Naive thymus-derived CD8-positive, alpha-beta T cell (primary cell): ENCODE data around the gene BEND7. TPM values are rescaled to one million over a fixed set of nuclear protein-coding genes. Genes with fewer than 3 reads are reported as not detected.

Experiments used
- ATAC-seq, 2 donors: fragments of 150-1000 bp; cut with Tn5 transposase in 1 of 2; sonication (Bioruptor Pico), chemical (Tn5 transposase) in 1 of 2; 1 replicate in 1 of 2; 2 replicates in 1 of 2; pipeline ENCODE4 v1.10.0; 2021; ENCODE audit warnings: mild to moderate bottlenecking in 2 of 2, moderate library complexity in 2 of 2
- POLR2A ChIA-PET: fragments of 350-600 bp; sonication (Branson Sonifier 250); formaldehyde crosslinking; loops from one replicate; lab custom pipeline; 2021; ENCODE audit warnings: antibody characterized with exemption; lab: Charles Lee
- DNase-seq, 10 donors: peaks; one replicate each; pipeline versions ENCODE4 v3.0.0 to v3.0.0-alpha.2; 2020 to 2022
- H3K27ac Mint-ChIP-seq, 10 donors: one replicate each; pipeline ENCODE4 v1.8.0; 2020 to 2022; ENCODE audit warnings: mild to moderate bottlenecking in 10 of 10, mixed read lengths in 10 of 10, moderate library complexity in 4 of 10, inconsistent platforms in 1 of 10
- H3K27me3 Mint-ChIP-seq, 5 donors: one replicate each; pipeline ENCODE4 v1.8.0; 2021 to 2022; ENCODE audit warnings: mixed read lengths in 5 of 5
- H3K36me3 Mint-ChIP-seq, 3 donors: one replicate each; pipeline ENCODE4 v1.8.0; 2020 to 2022; ENCODE audit warnings: mixed read lengths in 3 of 3, mild to moderate bottlenecking in 2 of 3, inconsistent platforms in 1 of 3
- H3K4me1 Mint-ChIP-seq, 4 donors: one replicate each; pipeline ENCODE4 v1.8.0; 2021 to 2022; ENCODE audit warnings: mixed read lengths in 4 of 4
- H3K4me3 Mint-ChIP-seq, 10 donors: one replicate each; pipeline ENCODE4 v1.8.0; 2020 to 2022; ENCODE audit warnings: mild to moderate bottlenecking in 10 of 10, mixed read lengths in 10 of 10, moderate library complexity in 6 of 10, inconsistent platforms in 1 of 10
- H3K9me3 Mint-ChIP-seq, 9 donors: one replicate each; pipeline ENCODE4 v1.8.0; 2020 to 2022; ENCODE audit warnings: mixed read lengths in 9 of 9, mild to moderate bottlenecking in 3 of 9, inconsistent platforms in 1 of 9, moderate library complexity in 1 of 9
- polyA plus RNA-seq, 3 donors: library from polyadenylated mRNA; unstranded; fragments of 300-500 nt; fragmentation: Illumina TruSeq; gene quantifications; one replicate each; pipeline ENCODE4 v1.2.3, GENCODE V29; 2021
- total RNA-seq, 8 experiments: library from RNA in 2 of 8; stranded (reverse) in 2 of 8; gene quantifications; one replicate each; pipeline ENCODE4 v1.2.3 and lab custom pipeline; 2021 to 2026

BEND7 gene
- total and polyA plus RNA-seq, 5 experiments from 2014 or later, result not detected

- H3K4me1 Mint-ChIP-seq, result no peaks in the 10 kb centered on the region
- H3K27me3 Mint-ChIP-seq, result peaks cover 31 to 88% (median 49%) of the 10 kb centered on the region in 5 donors
- H3K4me3 Mint-ChIP-seq, result no peak overlapping the region
- peak; percentile 42 to 49 for ATAC-seq
- peaks cover 0 to 4% (median 0%) of the 10 kb centered on the region in 3 donors for H3K36me3 Mint-ChIP-seq
- no peak overlapping the region for H3K27ac Mint-ChIP-seq
- peaks cover 0 to 5% (median 0%) of the 10 kb centered on the region in 9 donors for H3K9me3 Mint-ChIP-seq
- POLR2A ChIA-PET, result no interaction called here
- peak in 1 of 10 donors; percentile 11 for DNase-seq
These were observed 8.0 kb upstream of the BEND7 start for GRCh38 chr10:13536674-13537366.

- POLR2A ChIA-PET, result no interaction called here
- H3K4me1 Mint-ChIP-seq, result no peaks in the 10 kb centered on the region
- DNase-seq, result no peak
- no peak overlapping the region for H3K4me3 Mint-ChIP-seq
- peaks cover 0 to 4% (median 0%) of the 10 kb centered on the region in 3 donors for H3K36me3 Mint-ChIP-seq
- no peak for ATAC-seq
- H3K9me3 Mint-ChIP-seq, result peaks cover 0 to 5% (median 0%) of the 10 kb centered on the region in 9 donors
- H3K27ac Mint-ChIP-seq, result no peak overlapping the region
- peaks cover 31 to 83% (median 51%) of the 10 kb centered on the region in 5 donors for H3K27me3 Mint-ChIP-seq
These were observed 6.5 kb upstream of the BEND7 start for GRCh38 chr10:13535346-13535745.

DNA sequence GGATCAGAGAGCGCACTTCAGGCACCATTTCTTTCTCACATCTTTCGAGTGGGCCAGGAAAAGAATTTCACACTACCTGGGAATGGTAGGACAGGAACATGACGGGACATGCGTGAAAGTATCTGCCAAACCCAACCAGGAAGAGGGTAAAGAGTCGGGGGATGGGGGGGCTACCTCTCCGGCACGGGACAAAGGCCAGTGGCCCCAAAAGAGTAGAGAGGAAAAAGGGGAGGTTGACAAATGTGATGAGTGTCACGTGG, 830 bp upstream of the BEND7 start:
- H3K4me1 Mint-ChIP-seq, result peaks cover 6 to 14% (median 8%) of the 10 kb centered on the region in 4 donors
- H3K9me3 Mint-ChIP-seq, result no peaks in the 10 kb centered on the region
- H3K36me3 Mint-ChIP-seq, result peaks cover 0 to 6% (median 0%) of the 10 kb centered on the region in 3 donors
- H3K27me3 Mint-ChIP-seq, result peaks cover 36 to 83% (median 49%) of the 10 kb centered on the region in 5 donors
- POLR2A ChIA-PET, result no interaction called here
- H3K27ac Mint-ChIP-seq, result peak overlapping the region in 1 of 10 donors; percentile 5
- H3K4me3 Mint-ChIP-seq, result peak overlapping the region; percentile 56 to 81 (median 67)
- ATAC-seq (no peak), DNase-seq (no peak)

GRCh38 chr10:13528123-13528874, 515 bp downstream of the BEND7 start:
- peak overlapping the region; percentile 61 to 82 (median 77) for H3K4me3 Mint-ChIP-seq
- peaks cover 0 to 6% (median 0%) of the 10 kb centered on the region in 3 donors for H3K36me3 Mint-ChIP-seq
- H3K27ac Mint-ChIP-seq, result no peak overlapping the region
- POLR2A ChIA-PET, result interaction anchor here (0.6 kb wide), 1 partner anchor 83 kb away, joined by 4 read pairs; no protein-coding TSS in a partner anchor
- peaks cover 6 to 14% (median 8%) of the 10 kb centered on the region in 4 donors for H3K4me1 Mint-ChIP-seq
- DNase-seq (no peak), ATAC-seq (peak; percentile 27 to 55)
- peaks cover 36 to 83% (median 57%) of the 10 kb centered on the region in 5 donors for H3K27me3 Mint-ChIP-seq
- H3K9me3 Mint-ChIP-seq, result no peaks in the 10 kb centered on the region

DNA sequence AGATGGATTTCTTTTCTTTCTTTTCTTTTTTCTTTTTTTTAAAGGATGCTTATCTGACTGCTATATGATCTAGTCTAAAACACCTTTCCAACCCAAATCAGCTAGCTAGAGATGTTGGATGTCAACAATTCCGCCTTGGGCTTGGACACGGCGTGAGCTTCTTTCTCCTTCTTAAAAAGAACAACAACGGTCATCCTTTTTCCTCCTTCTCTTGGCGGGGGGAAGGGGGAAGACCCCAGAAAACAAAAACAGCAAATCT, 1.0 kb downstream of the BEND7 start:
- no peak overlapping the region for H3K27ac Mint-ChIP-seq
- H3K27me3 Mint-ChIP-seq, result peaks cover 41 to 83% (median 58%) of the 10 kb centered on the region in 5 donors
- ATAC-seq, result no peak
- POLR2A ChIA-PET, result interaction anchor here (0.6 kb wide), 1 partner anchor 83 kb away, joined by 4 read pairs; no protein-coding TSS in a partner anchor
- H3K4me3 Mint-ChIP-seq, result peak overlapping the region; percentile 61 to 82 (median 77)
- DNase-seq, result no peak
- no peaks in the 10 kb centered on the region for H3K9me3 Mint-ChIP-seq
- H3K4me1 Mint-ChIP-seq, result peaks cover 6 to 14% (median 8%) of the 10 kb centered on the region in 4 donors
- H3K36me3 Mint-ChIP-seq, result peaks cover 0 to 6% (median 0%) of the 10 kb centered on the region in 3 donors

GRCh38 chr10:13526948-13527863, 1.6 kb downstream of the BEND7 start:
- Mint-ChIP-seq H3K4me3 (peak overlapping the region; percentile 61 to 82 (median 77)), H3K4me1 (peaks cover 6 to 14% (median 8%) of the 10 kb centered on the region in 4 donors), H3K9me3 (no peaks in the 10 kb centered on the region), H3K27ac (peak overlapping the region in 1 of 10 donors; percentile 9), H3K36me3 (peaks cover 0 to 6% (median 0%) of the 10 kb centered on the region in 3 donors), H3K27me3 (peaks cover 42 to 83% (median 63%) of the 10 kb centered on the region in 5 donors)
- DNase-seq, result no peak
- POLR2A ChIA-PET, result interaction anchor here (0.6 kb wide), 1 partner anchor 84 kb away, joined by 4 read pairs; no protein-coding TSS in a partner anchor
- ATAC-seq, result no peak

GRCh38 chr10:13525663-13526062, 3.2 kb downstream of the BEND7 start:
- H3K27me3 Mint-ChIP-seq, result peaks cover 40 to 86% (median 58%) of the 10 kb centered on the region in 5 donors
- H3K9me3 Mint-ChIP-seq, result no peaks in the 10 kb centered on the region
- H3K4me1 Mint-ChIP-seq, result peaks cover 6 to 14% (median 8%) of the 10 kb centered on the region in 4 donors
- H3K4me3 Mint-ChIP-seq, result no peak overlapping the region
- DNase-seq, result no peak
- peaks cover 0 to 6% (median 0%) of the 10 kb centered on the region in 3 donors for H3K36me3 Mint-ChIP-seq
- no peak for ATAC-seq
- POLR2A ChIA-PET, result no interaction called here
- H3K27ac Mint-ChIP-seq, result no peak overlapping the region

- Mint-ChIP-seq H3K4me1 (no peaks in the 10 kb centered on the region), H3K4me3 (no peak overlapping the region), H3K27ac (peak overlapping the region in 1 of 10 donors; percentile 60), H3K36me3 (no peaks in the 10 kb centered on the region), H3K9me3 (no peaks in the 10 kb centered on the region), H3K27me3 (peaks cover 32 to 79% (median 45%) of the 10 kb centered on the region in 5 donors)
- POLR2A ChIA-PET, result no interaction called here
- ATAC-seq (no peak), DNase-seq (no peak)
These were observed 7.8 kb downstream of the BEND7 start for GRCh38 chr10:13521026-13521425.

- Mint-ChIP-seq H3K4me1 (no peaks in the 10 kb centered on the region), H3K9me3 (no peaks in the 10 kb centered on the region), H3K27ac (no peak overlapping the region), H3K4me3 (no peak overlapping the region), H3K27me3 (peaks cover 28 to 77% (median 45%) of the 10 kb centered on the region in 5 donors), H3K36me3 (no peaks in the 10 kb centered on the region)
- POLR2A ChIA-PET, result no interaction called here
- DNase-seq (no peak), ATAC-seq (no peak)
These were observed 8.6 kb downstream of the BEND7 start for GRCh38 chr10:13520194-13520593.

DNA sequence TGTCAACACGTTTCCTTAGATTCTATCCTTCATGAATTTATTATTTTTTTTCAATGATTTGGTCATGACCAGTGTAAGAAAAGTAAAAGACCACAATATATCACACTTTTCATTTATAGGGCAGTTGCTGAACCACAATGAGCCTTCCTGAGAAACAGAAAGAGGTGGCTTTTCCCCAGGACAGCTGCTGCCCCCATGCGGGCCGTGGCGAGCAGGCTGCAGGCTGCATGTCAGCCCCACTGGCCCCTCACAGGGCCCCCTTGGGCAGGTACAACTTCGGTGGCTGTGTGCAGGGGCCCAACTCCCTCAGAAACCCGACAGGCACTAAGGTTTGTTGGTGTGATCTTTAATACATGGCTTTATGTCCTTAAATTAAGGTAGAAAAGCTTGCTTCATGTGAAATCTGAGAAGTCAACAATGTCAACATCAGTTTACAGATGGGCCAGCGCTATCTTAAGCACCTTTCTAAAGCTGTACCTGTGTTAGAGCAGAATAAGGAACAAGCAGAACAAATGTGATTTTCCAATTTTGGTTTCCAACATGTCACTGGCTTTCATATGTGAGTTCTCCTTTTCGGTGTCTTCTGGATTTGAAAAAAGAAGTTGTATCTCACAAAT, 10.6 kb downstream of the BEND7 start:
- ATAC-seq (no peak), DNase-seq (no peak)
- POLR2A ChIA-PET, result no interaction called here
- H3K27me3 Mint-ChIP-seq, result peaks cover 16 to 71% (median 33%) of the 10 kb centered on the region in 5 donors
- H3K36me3 Mint-ChIP-seq, result no peaks in the 10 kb centered on the region
- H3K27ac Mint-ChIP-seq, result no peak overlapping the region
- H3K4me3 Mint-ChIP-seq, result no peak overlapping the region
- H3K9me3 Mint-ChIP-seq, result no peaks in the 10 kb centered on the region
- H3K4me1 Mint-ChIP-seq, result no peaks in the 10 kb centered on the region

DNA sequence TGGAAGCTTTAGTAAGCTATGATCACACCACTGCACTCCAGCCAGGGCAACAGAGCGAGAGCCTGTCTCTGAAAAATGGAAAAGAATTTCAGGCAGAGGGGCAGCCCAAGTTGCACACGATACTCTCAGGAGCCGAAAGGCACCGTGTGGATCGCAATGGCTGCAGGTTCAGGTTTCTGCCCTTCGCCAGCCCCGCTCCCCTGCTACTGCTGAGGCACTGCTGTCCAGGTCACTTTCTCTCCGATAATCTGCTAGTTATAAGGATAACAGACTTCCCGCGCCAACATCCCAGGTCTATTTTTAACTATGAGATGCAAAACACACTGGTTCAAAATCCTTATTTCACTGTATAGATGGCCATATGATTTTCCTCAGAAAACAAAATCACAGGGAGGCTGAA, 11.1 kb downstream of the BEND7 start:
- DNase-seq (no peak), ATAC-seq (no peak)
- H3K27ac Mint-ChIP-seq, result no peak overlapping the region
- H3K36me3 Mint-ChIP-seq, result no peaks in the 10 kb centered on the region
- peaks cover 15 to 68% (median 30%) of the 10 kb centered on the region in 5 donors for H3K27me3 Mint-ChIP-seq
- H3K9me3 Mint-ChIP-seq, result no peaks in the 10 kb centered on the region
- POLR2A ChIA-PET, result no interaction called here
- H3K4me1 Mint-ChIP-seq, result no peaks in the 10 kb centered on the region
- no peak overlapping the region for H3K4me3 Mint-ChIP-seq

DNA sequence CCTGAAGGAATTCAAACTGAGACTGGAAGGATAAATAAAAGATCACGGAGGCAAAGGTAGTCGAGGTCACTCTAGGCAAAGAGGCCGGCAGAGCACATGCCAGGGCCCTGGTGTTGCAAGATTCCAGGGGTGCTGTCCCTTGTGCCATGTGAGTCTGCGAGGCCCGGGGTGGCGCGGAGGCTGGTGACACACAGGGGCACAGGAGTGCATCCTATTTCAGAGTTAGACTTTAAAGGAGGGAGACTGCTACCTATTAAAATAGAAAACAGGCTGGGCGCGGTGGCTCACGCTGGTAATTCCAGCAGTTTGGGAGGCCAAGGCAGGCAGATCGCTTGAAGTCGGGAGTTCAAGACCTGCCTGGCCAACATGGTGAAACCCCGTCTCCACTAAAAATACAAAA, 12.6 kb downstream of the BEND7 start:
- Mint-ChIP-seq H3K27ac (peak overlapping the region in 1 of 10 donors; percentile 91), H3K27me3 (peaks cover 12 to 54% (median 25%) of the 10 kb centered on the region in 5 donors), H3K4me1 (no peaks in the 10 kb centered on the region), H3K9me3 (no peaks in the 10 kb centered on the region), H3K36me3 (no peaks in the 10 kb centered on the region), H3K4me3 (no peak overlapping the region)
- ATAC-seq (no peak), DNase-seq (no peak)
- POLR2A ChIA-PET, result no interaction called here
